Measurements from ENCODE around the gene LRRC75A. TPM values are rescaled to one million over a fixed set of nuclear protein-coding genes. Genes with fewer than 3 reads are reported as not detected.

LRRC75A gene
- total RNA-seq, 1 experiment from 2014 or later, result 2.8 TPM

DNA sequence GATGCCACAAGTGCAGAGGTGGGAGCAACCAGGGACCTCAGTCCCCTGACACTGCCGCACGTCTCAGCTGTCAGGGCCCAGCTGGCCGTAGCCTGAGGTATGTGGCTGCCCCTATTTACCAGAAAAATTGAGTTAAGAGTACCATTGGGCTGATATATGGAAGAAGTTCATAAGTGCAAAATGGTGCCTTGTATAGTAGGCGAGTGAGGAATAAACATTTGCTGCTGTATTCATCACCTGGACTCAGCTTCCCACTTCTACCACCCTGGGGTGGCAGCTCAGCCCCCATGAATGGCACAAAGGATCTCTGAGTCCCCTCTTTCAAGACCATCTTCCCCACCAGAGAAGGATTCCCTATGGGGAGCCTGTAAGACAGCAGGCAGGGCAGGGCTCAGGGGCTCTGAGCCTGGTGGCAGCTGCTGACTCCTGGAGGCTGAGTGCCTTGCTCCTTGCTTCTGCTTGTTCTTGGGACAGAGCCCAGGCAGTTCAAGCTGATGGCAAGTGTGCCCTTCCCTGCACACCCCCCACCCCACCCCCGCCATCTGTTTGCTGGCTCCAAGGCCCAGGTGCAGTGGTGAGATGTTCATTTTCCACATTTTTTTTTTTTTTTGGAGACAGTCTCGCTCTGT is 47.6 kb downstream of the LRRC75A start:
- TF ChIP-seq EZH2 (IDR thresholded peaks at IDR 0.05; ENCODE audit: borderline replicate concordance, low read depth, low read length, poor library complexity, severe bottlenecking), result no peak
- TF ChIP-seq, protein P1, sequence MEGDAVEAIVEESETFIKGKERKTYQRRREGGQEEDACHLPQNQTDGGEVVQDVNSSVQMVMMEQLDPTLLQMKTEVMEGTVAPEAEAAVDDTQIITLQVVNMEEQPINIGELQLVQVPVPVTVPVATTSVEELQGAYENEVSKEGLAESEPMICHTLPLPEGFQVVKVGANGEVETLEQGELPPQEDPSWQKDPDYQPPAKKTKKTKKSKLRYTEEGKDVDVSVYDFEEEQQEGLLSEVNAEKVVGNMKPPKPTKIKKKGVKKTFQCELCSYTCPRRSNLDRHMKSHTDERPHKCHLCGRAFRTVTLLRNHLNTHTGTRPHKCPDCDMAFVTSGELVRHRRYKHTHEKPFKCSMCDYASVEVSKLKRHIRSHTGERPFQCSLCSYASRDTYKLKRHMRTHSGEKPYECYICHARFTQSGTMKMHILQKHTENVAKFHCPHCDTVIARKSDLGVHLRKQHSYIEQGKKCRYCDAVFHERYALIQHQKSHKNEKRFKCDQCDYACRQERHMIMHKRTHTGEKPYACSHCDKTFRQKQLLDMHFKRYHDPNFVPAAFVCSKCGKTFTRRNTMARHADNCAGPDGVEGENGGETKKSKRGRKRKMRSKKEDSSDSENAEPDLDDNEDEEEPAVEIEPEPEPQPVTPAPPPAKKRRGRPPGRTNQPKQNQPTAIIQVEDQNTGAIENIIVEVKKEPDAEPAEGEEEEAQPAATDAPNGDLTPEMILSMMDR (conservative IDR thresholded peaks at IDR 0.05; ENCODE audit: low read depth, low read length), result no peak
- Histone ChIP-seq H3K27me3 (replicated peaks; ENCODE audit: insufficient read depth, low read depth, low read length, poor library complexity) (no peaks in the 10 kb centered on the region), H3K9me3 (ENCODE audit: low read depth, low read length, poor library complexity, severe bottlenecking) (no peaks in the 10 kb centered on the region), H3K36me3 (ENCODE audit: insufficient read depth, low read length, poor library complexity, severe bottlenecking) (peaks cover 93% of the 10 kb centered on the region), H3K27ac (ENCODE audit: low read depth, low read length, poor library complexity, severe bottlenecking) (peak overlapping the region; percentile 88), H3K4me3 (ENCODE audit: low read depth, low read length, poor library complexity, severe bottlenecking) (no peak overlapping the region), H3K4me1 (ENCODE audit: insufficient read depth, low read length, poor library complexity, severe bottlenecking) (peaks cover 48% of the 10 kb centered on the region)
- CTCF ChIA-PET, result interaction anchor here (0.6 kb wide), 1 partner anchor 15 kb away, joined by 5 read pairs; no protein-coding TSS in a partner anchor
- BruUV-seq (replicated peaks), result no TSS peak
- intact Hi-C loops (cut with micrococcal nuclease; ENCODE audit: unreplicated experiment), result no loop called here
- DNase-seq (ENCODE audit: low spot score), result peak; percentile 46
- POLR2A ChIA-PET (ENCODE audit: low non-redundant PET), result no interaction called here

DNA sequence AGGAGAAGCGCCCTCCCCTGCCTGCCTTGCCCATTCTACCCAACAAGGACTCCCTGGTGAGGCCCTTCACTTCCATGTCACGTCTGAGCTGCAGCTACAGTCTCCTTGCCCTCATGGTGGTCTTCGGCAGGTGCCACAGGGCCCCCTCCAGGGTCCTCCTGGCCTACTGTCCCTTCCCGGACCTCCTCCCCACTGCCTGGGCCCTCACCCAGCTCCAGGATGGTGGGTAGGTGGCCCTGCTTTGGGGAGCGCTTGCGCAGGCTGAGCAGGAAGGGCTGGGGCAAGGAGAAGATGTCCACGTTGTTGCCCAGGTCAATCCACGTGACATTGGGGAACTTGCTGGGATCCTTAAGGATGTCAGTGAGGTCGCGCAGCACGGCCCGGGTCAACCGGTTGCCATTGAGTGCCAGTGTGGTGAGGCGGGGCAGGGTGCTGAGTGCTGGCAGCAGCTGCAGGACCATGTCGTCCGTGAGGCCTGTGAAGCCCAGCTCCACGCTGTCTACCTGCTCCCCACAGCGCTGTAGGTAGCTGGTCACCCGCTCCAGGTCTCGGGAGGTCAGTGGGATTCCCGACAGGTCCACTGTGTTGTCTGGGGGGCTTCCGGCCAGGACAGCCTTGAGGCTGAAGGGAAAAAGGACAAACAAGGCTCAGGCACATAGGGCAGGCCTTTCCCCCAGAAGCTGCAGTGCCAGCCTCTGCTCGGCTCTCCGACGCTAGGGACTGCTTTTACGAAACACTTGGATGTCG is 48.3 kb downstream of the LRRC75A start:
- H3K4me1 ChIP-seq (ENCODE audit: insufficient read depth, low read length, poor library complexity, severe bottlenecking), result peaks cover 48% of the 10 kb centered on the region
- no peak for TF ChIP-seq EZH2 (IDR thresholded peaks at IDR 0.05; ENCODE audit: borderline replicate concordance, low read depth, low read length, poor library complexity, severe bottlenecking)
- TF ChIP-seq, protein P1 (conservative IDR thresholded peaks at IDR 0.05; ENCODE audit: low read depth, low read length), result no peak
- peak overlapping the region; percentile 88 for H3K27ac ChIP-seq (ENCODE audit: low read depth, low read length, poor library complexity, severe bottlenecking)
- H3K27me3 ChIP-seq (replicated peaks; ENCODE audit: insufficient read depth, low read depth, low read length, poor library complexity), result no peaks in the 10 kb centered on the region
- peaks cover 86% of the 10 kb centered on the region for H3K36me3 ChIP-seq (ENCODE audit: insufficient read depth, low read length, poor library complexity, severe bottlenecking)
- intact Hi-C loops (cut with micrococcal nuclease; ENCODE audit: unreplicated experiment), result no loop called here
- no peaks in the 10 kb centered on the region for H3K9me3 ChIP-seq (ENCODE audit: low read depth, low read length, poor library complexity, severe bottlenecking)
- ChIA-PET POLR2A (ENCODE audit: low non-redundant PET) (interaction anchor here (0.5 to 0.6 kb wide), 2 partner anchors 61 to 327 kb away, joined by 3 to 8 read pairs; no protein-coding TSS in a partner anchor), CTCF (no interaction called here)
- H3K4me3 ChIP-seq (ENCODE audit: low read depth, low read length, poor library complexity, severe bottlenecking), result no peak overlapping the region
- no TSS peak for BruUV-seq (replicated peaks)
- DNase-seq (ENCODE audit: low spot score), result no peak

DNA sequence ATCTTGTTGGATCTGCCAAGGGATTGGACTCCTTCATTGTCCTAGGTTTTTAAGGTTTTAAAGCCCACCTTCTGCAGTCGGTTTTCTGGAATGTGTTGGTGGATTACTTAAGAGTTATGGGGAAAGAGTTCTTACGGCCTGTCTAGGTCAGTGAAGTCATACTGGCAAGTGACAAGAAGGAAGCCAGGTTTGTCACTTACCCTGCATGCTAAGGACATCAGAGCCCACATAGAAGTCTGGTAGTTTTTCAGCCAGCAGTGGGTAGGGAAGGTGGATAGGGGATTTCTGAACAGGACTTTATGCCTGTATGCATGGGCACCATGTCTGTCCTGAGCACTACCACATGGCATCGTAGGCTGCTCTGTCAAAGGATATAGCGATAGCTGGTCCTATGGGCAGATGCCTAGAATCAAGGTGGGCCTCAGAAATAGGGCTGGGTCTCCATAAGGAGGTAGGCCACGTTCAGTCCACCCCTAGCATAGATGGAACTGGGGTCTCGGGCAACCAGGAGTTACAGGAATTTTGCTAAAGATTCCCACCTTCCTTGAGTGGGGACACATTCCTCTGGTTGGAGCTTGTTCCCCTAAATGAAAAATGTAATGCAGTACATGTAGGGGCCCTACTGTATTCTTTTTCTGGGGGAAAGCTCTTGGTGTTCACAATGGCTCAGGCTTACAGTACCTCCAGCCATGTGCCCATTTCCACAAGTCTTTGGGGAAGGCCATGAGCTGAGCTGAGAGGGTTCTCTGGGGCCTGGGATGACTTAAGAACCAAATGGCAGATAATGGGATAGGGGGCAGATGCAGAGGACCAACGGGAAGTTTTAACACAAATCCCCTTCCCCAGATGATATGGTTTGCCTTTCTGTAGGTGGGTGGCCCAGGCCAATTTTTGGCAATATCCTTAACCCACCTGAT is 49.1 kb downstream of the LRRC75A start:
- Histone ChIP-seq H3K36me3 (ENCODE audit: insufficient read depth, low read length, poor library complexity, severe bottlenecking) (peaks cover 78% of the 10 kb centered on the region), H3K27ac (ENCODE audit: low read depth, low read length, poor library complexity, severe bottlenecking) (peak overlapping the region; percentile 88), H3K4me1 (ENCODE audit: insufficient read depth, low read length, poor library complexity, severe bottlenecking) (peaks cover 53% of the 10 kb centered on the region), H3K9me3 (ENCODE audit: low read depth, low read length, poor library complexity, severe bottlenecking) (no peaks in the 10 kb centered on the region), H3K4me3 (ENCODE audit: low read depth, low read length, poor library complexity, severe bottlenecking) (peak overlapping the region; percentile 73), H3K27me3 (replicated peaks; ENCODE audit: insufficient read depth, low read depth, low read length, poor library complexity) (no peaks in the 10 kb centered on the region)
- intact Hi-C loops (cut with micrococcal nuclease; ENCODE audit: unreplicated experiment), result no loop called here
- no TSS peak for BruUV-seq (replicated peaks)
- CTCF ChIA-PET, result no interaction called here
- TF ChIP-seq EZH2 (IDR thresholded peaks at IDR 0.05; ENCODE audit: borderline replicate concordance, low read depth, low read length, poor library complexity, severe bottlenecking), result no peak
- TF ChIP-seq, protein P1 (conservative IDR thresholded peaks at IDR 0.05; ENCODE audit: low read depth, low read length), result no peak
- no peak for DNase-seq (ENCODE audit: low spot score)
- POLR2A ChIA-PET (ENCODE audit: low non-redundant PET), result interaction anchor here (0.5 kb wide), 1 partner anchor 326 kb away, joined by 8 read pairs; no protein-coding TSS in a partner anchor

Data from A673 (cell line).